Activated CD4-positive, CD25-positive, alpha-beta regulatory T cell treated with anti-CD3 and anti-CD28 coated beads, Interleukin-2, amount 50 U/mL, for 16 hours (primary cell): Measurements from ENCODE around the gene NUMBL.
"Not testable (repeated sequence)": the region's sequence is repeated elsewhere in the genome, so short reads cannot be mapped to it uniquely, and the experiment has no call there.

Experiments
- DNase-seq: peaks from one replicate; pipeline ENCODE4 v3.0.0-alpha.2; 2020; ENCODE audit warnings: low read depth, low spot score

Gene NUMBL

GRCh38 chr19:40690050-40690692 lies at the start of gene NUMBL:
TSS of gene NUMBL (minus strand) at chr19:40690651. CDS start at chr19:40690483, 168 bp downstream.
- DNase-seq = no peak

GRCh38 chr19:40739030-40739839 lies 48.8 kb upstream of the NUMBL start:
- no peak for DNase-seq

- no peak for DNase-seq
These were observed 46.7 kb upstream of the NUMBL start for GRCh38 chr19:40737102-40737644.

- no peak for DNase-seq
These were observed 46.2 kb upstream of the NUMBL start for GRCh38 chr19:40736661-40737060.

GRCh38 chr19:40735013-40735771 lies 44.7 kb upstream of the NUMBL start:
- DNase-seq = no peak

- no peak for DNase-seq
These were observed 42.7 kb upstream of the NUMBL start for GRCh38 chr19:40733149-40733548.

GRCh38 chr19:40732304-40732703 lies 41.9 kb upstream of the NUMBL start:
- DNase-seq = not testable (repeated sequence)

GRCh38 chr19:40730065-40730464 lies 39.6 kb upstream of the NUMBL start:
- DNase-seq = not testable (repeated sequence)

GRCh38 chr19:40726279-40726678 lies 35.8 kb upstream of the NUMBL start:
- no peak for DNase-seq

GRCh38 chr19:40724855-40725254 lies 34.4 kb upstream of the NUMBL start:
- no peak for DNase-seq

- no peak for DNase-seq
These were observed 33.9 kb upstream of the NUMBL start for GRCh38 chr19:40724315-40724714.

- DNase-seq = no peak
These were observed 33.3 kb upstream of the NUMBL start for GRCh38 chr19:40723661-40724254.

GRCh38 chr19:40721936-40722661 lies 31.6 kb upstream of the NUMBL start:
- DNase-seq = no peak

- DNase-seq = no peak
These were observed 30.7 kb upstream of the NUMBL start for GRCh38 chr19:40721140-40721486.

- no peak for DNase-seq
These were observed 29.0 kb upstream of the NUMBL start for GRCh38 chr19:40719414-40719894.

GRCh38 chr19:40718774-40719391 lies 28.4 kb upstream of the NUMBL start:
- no peak for DNase-seq

GRCh38 chr19:40717880-40718773 lies 27.7 kb upstream of the NUMBL start:
- no peak for DNase-seq

- no peak for DNase-seq
These were observed 27.0 kb upstream of the NUMBL start for GRCh38 chr19:40717325-40717879.
